HepG2 (cell line): ENCODE data around the gene HBA2. TPM values are rescaled to one million over a fixed set of nuclear protein-coding genes. Genes with fewer than 3 reads are reported as not detected.

Experiments
- CHD2 ChIP-seq: IDR thresholded peaks from 2 replicates; pipeline ENCODE4 v1.6.1; 2011; ENCODE audit warnings: low read depth, low read length, improper control_type of control experiment
- DRAP1 ChIP-seq: IDR thresholded peaks from 2 replicates; pipeline ENCODE4 v1.6.1; 2016; ENCODE audit warnings: missing genetic modification reagents, missing compliant biosample characterization
- FIP1L1 ChIP-seq: fragments of 200-400 bp; formaldehyde crosslinking; IDR thresholded peaks from 2 replicates; pipeline ENCODE4 v1.6.1; 2018; ENCODE audit warnings: low read depth, mild to moderate bottlenecking, low read length, moderate library complexity, borderline replicate concordance; ENCODE audit not compliant: insufficient read depth
- HNRNPUL1 ChIP-seq: fragments of 200-400 bp; formaldehyde crosslinking; IDR thresholded peaks from 2 replicates; pipeline ENCODE4 v1.6.1; 2017; ENCODE audit warnings: low read depth, mild to moderate bottlenecking, low read length, moderate library complexity
- KLF12 ChIP-seq: sonication (generic); formaldehyde crosslinking; IDR thresholded peaks from 2 replicates; pipeline ENCODE4 v1.4.0; 2020; ENCODE audit warnings: missing genetic modification reagents, borderline replicate concordance
- KLF6 ChIP-seq: IDR thresholded peaks from 2 replicates; pipeline ENCODE4 v1.8.0; 2016; ENCODE audit warnings: missing biosample characterization, missing genetic modification reagents
- POLR2AphosphoS5 ChIP-seq: IDR thresholded peaks from 2 replicates; pipeline ENCODE4 v1.6.1; 2012; ENCODE audit warnings: low read depth, low read length
- REXO4 ChIP-seq: sonication (generic); formaldehyde crosslinking; IDR thresholded peaks from 2 replicates; pipeline ENCODE4 v1.8.0; 2022; ENCODE audit warnings: missing genetic modification reagents, mild to moderate bottlenecking, borderline replicate concordance
- SMC3 ChIP-seq: IDR thresholded peaks from 2 replicates; pipeline ENCODE4 v1.6.1; 2011; ENCODE audit warnings: low read length, improper control_type of control experiment
- SMYD3 ChIP-seq: sonication (generic); formaldehyde crosslinking; IDR thresholded peaks from 2 replicates; pipeline ENCODE4 v1.8.1; 2023; ENCODE audit warnings: mild to moderate bottlenecking, missing genetic modification reagents
- TBL1XR1 ChIP-seq: fragments of 150-350 bp; IDR thresholded peaks from 2 replicates; pipeline ENCODE4 v1.6.1; 2014; ENCODE audit warnings: borderline replicate concordance, low read length; ENCODE audit not compliant: partially characterized antibody
- UBTF ChIP-seq: sonication (generic); formaldehyde crosslinking; IDR thresholded peaks from 2 replicates; pipeline ENCODE4 v1.4.0; 2020; ENCODE audit warnings: mild to moderate bottlenecking, missing genetic modification reagents
- ZBTB25 ChIP-seq: IDR thresholded peaks from 2 replicates; pipeline ENCODE4 v1.6.1; 2018; ENCODE audit warnings: missing genetic modification reagents
- ZBTB7B ChIP-seq: sonication (generic); formaldehyde crosslinking; IDR thresholded peaks from 2 replicates; pipeline ENCODE4 v1.4.0; 2020; ENCODE audit warnings: missing genetic modification reagents
- ZNF20 ChIP-seq: sonication (generic); formaldehyde crosslinking; IDR thresholded peaks from 2 replicates; pipeline ENCODE4 v1.4.0; 2020; ENCODE audit warnings: mild to moderate bottlenecking, moderate library complexity, missing genetic modification reagents
- ZNF326 ChIP-seq: sonication (generic); formaldehyde crosslinking; IDR thresholded peaks from 2 replicates; pipeline ENCODE4 v1.4.0; 2020; ENCODE audit warnings: missing genetic modification reagents, borderline replicate concordance
- ZNF691 ChIP-seq: sonication (generic); formaldehyde crosslinking; IDR thresholded peaks from 2 replicates; pipeline ENCODE4 v1.4.0; 2020; ENCODE audit warnings: missing genetic modification reagents, low read depth, mild to moderate bottlenecking, borderline replicate concordance
- ZSCAN21 ChIP-seq: sonication (generic); formaldehyde crosslinking; IDR thresholded peaks from 2 replicates; pipeline ENCODE4 v1.8.0; 2022; ENCODE audit warnings: mild to moderate bottlenecking, missing genetic modification reagents, moderate library complexity, borderline replicate concordance
- ZSCAN30 ChIP-seq: sonication (generic); formaldehyde crosslinking; IDR thresholded peaks from 2 replicates; pipeline ENCODE4 v1.5.0; 2020; ENCODE audit warnings: mild to moderate bottlenecking, missing genetic modification reagents
- polyA plus RNA-seq, 8 experiments: library from polyadenylated mRNA; depleted of rRNA in 3 of 8; stranded (reverse) in 7 of 8; unstranded in 1 of 8; fragments of >200 nt; fragmentation: Illumina TruSeq in 4 of 8; extraction: Trizol in 4 of 8; gene quantifications; 2 replicates each; pipeline versions ENCODE4 v1.2.1 to v1.2.3, GENCODE V29; 2011 to 2016; ENCODE audit warnings: low read depth in 4 of 8, missing spikeins in 1 of 8, mixed read lengths in 1 of 8; ENCODE audit not compliant: insufficient read depth in 1 of 8
- total RNA-seq, 5 experiments: library from RNA; depleted of rRNA; stranded (reverse); fragments of >200 nt; fragmentation: Illumina TruSeq; extraction: Trizol; gene quantifications; 2 replicates each; pipeline ENCODE4 v1.2.3, GENCODE V29; 2016; ENCODE audit warnings: low read depth in 1 of 5
- TF ChIP-seq, protein P1 (sequence below): IDR thresholded peaks from 2 replicates; pipeline ENCODE4 v1.6.1; 2016; ENCODE audit warnings: missing compliant biosample characterization, missing genetic modification reagents, borderline replicate concordance
- TF ChIP-seq, protein P2 (sequence below): sonication (generic); formaldehyde crosslinking; IDR thresholded peaks from 2 replicates; pipeline ENCODE4 v1.5.1; 2020; ENCODE audit warnings: missing genetic modification reagents, mild to moderate bottlenecking, borderline replicate concordance

HBA2 gene
- total and polyA plus RNA-seq, 2 of the 13 experiments (the other 11 are each of a cell fraction or from before 2014, with no cell fraction given): not detected

- TF ChIP-seq ZNF20 (CRISPR knock-in tag) (no peak), POLR2AphosphoS5 (peak; percentile 59), KLF12 (CRISPR knock-in tag) (peak; percentile 84), HNRNPUL1 (peak; percentile 80), ZSCAN30 (peak; percentile 95; the same call in 1 of the 2 replicates), ZBTB25 (CRISPR knock-in tag) (peak; percentile 86; the same call in 1 of the 2 replicates), KLF6 (CRISPR knock-in tag) (peak; percentile 99), UBTF (peak; percentile 59), ZSCAN21 (CRISPR knock-in tag) (peak; percentile 99), ZNF326 (CRISPR knock-in tag) (no peak), CHD2 (peak; percentile 94), DRAP1 (CRISPR knock-in tag) (0 out of 2 replicates have a peak, but pooled peaks have one; percentile 16), ZBTB7B (peak; percentile 89), SMC3 (no peak), FIP1L1 (no peak), SMYD3 (CRISPR knock-in tag) (peak; percentile 98), ZNF691 (CRISPR knock-in tag) (peak; percentile 99), TBL1XR1 (no peak), REXO4 (CRISPR knock-in tag) (peak; percentile 97)
- TF ChIP-seq, protein P1, sequence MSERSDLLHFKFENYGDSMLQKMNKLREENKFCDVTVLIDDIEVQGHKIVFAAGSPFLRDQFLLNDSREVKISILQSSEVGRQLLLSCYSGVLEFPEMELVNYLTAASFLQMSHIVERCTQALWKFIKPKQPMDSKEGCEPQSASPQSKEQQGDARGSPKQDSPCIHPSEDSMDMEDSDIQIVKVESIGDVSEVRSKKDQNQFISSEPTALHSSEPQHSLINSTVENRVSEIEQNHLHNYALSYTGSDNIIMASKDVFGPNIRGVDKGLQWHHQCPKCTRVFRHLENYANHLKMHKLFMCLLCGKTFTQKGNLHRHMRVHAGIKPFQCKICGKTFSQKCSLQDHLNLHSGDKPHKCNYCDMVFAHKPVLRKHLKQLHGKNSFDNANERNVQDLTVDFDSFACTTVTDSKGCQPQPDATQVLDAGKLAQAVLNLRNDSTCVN: peak; percentile 85
- TF ChIP-seq, protein P2, sequence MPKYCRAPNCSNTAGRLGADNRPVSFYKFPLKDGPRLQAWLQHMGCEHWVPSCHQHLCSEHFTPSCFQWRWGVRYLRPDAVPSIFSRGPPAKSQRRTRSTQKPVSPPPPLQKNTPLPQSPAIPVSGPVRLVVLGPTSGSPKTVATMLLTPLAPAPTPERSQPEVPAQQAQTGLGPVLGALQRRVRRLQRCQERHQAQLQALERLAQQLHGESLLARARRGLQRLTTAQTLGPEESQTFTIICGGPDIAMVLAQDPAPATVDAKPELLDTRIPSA (CRISPR knock-in tag): peak; percentile 96; the same call in 1 of the 2 replicates
Measured at GRCh38 chr16:180681-181564, 8.2 kb downstream of the HBA2 start (continued).
